ENCODE data around the gene B4GALT2. TPM values are rescaled to one million over a fixed set of nuclear protein-coding genes. Genes with fewer than 3 reads are reported as not detected.

The B4GALT2 gene
- total and polyA plus RNA-seq, 2 of the 8 experiments (the other 6 are each of a cell fraction or from before 2014, with no cell fraction given), result 56.5 to 121 TPM

DNA sequence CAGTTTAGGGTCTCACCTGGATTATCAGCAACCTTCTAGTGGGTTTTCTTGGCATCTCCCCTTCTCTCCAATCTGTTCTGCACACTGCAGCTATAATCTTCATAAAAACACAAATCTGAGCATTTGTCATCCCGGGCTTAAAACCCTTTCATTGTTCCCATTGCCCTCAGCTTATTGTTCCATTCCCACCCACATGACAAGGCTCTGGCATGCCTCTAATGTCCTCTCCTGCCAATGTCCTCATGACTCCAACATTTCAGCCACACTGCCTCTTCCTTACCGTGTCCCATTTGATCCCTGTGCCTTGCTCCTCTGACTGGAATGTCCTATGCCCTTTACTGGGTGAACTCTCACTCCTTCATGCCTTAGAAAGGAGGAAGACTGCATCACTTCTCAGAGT is 16.7 kb upstream of the B4GALT2 start (continued):
- no peak for TF ChIP-seq GABPA (IDR thresholded peaks at IDR 0.05; ENCODE audit: borderline replicate concordance, insufficient read depth, low read length)

Data from H1 (cell line).